ENCODE measurements around the gene WFIKKN1.

WFIKKN1 gene

DNA sequence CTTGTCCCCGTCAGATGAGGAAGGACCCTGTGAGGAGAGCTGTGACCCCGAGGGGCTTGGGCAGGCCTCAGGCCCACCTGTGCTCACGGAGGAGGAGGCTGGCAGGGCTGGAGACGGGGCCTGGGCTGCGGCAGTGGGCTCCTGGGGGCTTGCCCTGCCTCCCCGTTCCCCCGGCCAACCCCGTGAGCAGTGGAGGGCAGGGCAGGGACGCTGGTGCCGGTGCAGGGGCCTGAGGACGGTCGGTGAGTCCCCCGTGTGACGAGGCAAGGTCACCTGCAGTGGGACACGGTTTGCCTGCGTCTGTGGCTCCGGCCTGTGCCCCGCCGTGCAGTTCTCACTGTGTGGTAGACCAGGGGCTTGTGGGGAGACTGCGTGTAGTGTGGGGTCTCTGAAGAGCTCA is 28.8 kb downstream of the WFIKKN1 start:
- no peak for DNase-seq

DNA sequence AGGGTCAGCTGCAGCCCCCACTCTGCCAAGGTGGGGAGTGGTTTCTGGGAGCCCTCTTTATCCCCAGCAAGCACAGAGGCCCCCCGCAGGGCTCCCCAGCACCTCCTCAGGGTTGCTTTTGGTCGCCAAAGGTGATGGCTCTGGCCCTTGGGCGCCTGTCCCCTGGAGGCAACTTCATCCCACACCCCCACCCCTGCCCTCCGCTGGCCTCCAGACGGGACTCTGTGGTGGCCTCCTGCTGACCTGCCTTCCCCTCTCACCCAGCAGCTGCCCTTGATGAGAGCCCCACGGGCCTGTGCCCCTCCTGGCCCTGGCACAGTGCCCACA is 29.3 kb downstream of the WFIKKN1 start:
- DNase-seq, result no peak

DNA sequence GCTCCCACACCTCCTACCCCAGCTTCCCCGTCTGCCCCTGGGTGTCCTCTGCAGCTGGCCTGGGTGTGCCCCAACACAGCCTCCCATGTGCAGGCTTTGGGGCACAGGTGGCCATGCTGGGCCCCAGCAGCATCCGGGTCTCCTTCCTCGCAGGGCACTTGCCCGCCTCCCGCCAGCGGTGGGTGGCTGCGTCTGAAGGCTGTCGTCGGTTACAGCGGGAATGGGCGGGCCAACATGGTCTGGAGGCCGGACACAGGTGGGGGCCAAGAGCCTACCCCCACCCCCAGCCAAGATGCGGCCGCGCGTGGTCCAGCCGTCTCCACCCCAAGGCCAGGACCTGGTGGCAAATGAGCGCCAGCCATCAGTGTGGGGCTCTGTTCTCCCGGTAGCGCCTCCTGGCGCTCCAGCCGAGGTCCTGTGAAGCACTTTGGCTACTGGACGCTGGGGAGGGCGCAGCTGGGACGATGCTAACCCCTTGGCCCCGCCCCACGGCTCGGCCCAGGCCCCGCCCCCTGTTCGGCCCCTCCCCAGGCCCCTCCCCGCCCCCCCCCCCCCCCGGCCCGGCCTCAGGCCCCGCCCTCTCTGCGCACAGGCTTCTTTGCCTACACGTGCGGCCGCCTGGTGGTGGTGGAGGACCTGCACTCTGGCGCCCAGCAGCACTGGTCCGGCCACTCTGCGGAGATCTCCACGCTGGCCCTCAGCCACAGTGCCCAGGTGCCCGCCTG is 29.8 kb downstream of the WFIKKN1 start:
- peak; percentile 54 for DNase-seq

DNA sequence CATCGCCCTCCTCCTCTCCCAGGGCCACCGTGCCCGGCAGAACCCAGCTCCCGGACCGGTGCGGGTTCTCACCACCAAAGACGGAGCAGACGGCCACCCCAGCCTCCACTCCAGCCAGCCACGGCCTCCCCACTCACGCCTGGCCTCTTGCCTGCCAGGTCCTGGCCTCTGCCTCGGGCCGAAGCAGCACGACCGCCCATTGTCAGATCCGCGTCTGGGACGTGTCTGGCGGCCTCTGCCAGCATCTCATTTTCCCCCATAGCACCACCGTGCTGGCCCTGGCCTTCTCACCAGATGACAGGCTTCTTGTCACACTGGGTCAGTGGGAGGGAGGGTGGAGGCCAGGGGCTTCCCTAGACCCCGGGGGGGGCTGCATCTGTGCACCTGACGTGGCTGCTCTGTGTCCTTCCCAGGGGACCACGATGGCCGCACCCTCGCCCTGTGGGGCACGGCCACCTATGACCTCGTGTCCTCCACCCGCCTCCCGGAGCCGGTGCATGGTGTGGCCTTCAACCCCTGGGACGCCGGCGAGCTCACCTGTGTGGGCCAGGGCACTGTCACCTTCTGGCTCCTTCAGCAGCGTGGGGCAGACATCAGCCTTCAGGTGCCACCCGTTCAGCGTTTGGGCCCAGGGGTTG is 30.5 kb downstream of the WFIKKN1 start:
- no peak for DNase-seq

- no peak for DNase-seq
These were observed 31.3 kb downstream of the WFIKKN1 start for GRCh38 chr16:662095-662494.

GRCh38 chr16:662597-662996 is 31.8 kb downstream of the WFIKKN1 start:
- DNase-seq, result no peak

GRCh38 chr16:666572-666971 is 35.8 kb downstream of the WFIKKN1 start:
- DNase-seq, result no peak

- no peak for DNase-seq
These were observed 36.5 kb downstream of the WFIKKN1 start for GRCh38 chr16:667113-667779.

DNA sequence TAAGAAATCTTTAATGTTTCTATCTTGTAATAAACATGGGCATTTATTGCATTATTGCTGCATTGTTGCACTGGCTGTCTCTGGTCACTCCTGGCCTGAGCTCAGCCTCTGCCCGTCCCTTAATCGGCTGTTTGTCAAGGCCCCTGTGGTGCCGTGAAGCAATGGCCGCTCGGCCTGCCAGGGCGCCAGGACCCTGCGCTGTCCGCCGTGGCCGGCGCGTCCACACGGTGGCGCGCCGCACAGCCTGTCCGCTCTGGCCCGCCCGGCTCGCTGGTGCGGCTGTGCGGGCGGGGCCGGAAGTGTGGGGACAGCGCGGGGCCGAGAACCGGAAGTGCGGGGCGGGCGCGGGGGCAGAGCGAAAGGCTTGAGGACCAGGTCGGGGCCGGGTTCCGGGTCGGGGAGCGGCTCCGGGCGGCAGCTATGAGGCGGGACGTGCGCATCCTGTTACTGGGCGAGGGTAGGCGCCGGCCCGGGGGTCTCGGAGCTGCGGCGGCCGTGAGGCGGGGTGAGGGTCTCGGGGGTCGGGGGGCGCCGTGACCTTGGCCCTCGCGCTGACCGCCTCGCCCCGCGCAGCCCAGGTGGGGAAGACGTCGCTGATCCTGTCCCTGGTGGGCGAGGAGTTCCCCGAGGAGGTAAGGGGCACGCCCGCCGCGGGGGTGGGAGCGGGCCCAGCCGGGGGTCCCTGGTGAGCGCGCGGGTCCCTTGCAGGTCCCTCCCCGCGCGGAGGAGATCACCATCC is 37.2 kb downstream of the WFIKKN1 start, which contains the start of gene RHOT2:
Gene RHOT2 (plus strand): TSS at position 353 of the 739 bp plus-strand sequence. CDS start 68 bp downstream, at position 421.
- peak; percentile 94 for DNase-seq

- no peak for DNase-seq
These were observed 37.9 kb downstream of the WFIKKN1 start for GRCh38 chr16:668519-669171.

DNA sequence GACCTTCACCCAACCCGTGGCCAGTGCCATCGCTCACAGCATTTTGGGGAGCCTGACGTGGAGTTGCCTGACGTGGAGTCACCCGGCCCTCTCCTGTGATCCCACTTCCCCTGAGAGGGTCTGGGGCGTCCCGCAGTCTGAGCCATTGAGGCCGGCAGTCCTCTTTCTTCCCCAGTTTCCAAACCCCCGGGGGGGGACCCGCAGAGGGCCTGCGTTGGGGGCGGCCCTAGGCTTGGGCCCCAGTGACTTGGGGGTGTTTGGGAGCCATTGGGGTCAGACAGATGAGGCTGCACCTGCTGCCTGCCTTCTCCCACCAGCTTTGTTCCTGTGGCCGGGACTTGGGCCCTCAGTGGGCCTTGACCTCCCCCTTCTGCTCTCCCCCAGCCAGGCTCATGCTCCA is 38.9 kb downstream of the WFIKKN1 start:
- DNase-seq, result no peak

DNA sequence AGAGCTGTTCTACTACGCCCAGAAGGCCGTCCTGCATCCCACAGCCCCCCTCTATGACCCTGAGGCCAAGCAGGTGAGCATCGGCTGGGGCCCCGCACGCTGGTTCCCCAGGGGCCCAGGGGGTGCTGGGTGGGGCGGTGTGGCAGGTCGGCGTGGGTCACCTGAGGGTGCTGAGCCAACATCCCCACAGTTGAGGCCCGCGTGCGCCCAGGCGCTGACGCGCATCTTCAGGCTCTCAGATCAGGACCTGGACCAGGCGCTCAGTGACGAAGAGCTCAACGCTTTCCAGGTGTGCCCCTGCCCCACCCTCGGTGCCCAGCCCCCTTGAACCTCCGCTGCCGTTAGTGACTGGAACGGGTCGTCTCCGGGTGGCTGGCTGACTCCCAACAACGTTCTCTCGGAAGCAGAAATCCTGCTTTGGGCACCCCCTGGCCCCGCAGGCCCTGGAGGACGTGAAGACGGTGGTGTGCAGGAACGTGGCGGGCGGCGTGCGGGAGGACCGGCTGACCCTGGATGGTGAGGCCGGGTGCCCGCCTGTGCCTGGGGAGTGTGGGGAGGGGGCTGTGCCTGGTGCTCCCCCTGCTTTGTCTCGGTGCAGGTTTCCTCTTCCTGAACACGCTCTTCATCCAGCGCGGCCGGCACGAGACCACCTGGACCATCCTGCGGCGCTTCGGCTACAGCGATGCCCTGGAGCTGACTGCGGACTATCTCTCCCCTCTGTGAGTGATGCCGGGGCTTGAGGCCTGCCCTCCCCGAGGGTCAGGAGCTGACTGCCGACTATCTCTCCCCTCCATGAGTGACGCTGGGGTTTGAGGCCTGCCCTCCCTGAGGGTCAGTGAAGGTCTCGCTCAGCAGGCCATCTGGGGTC is 39.9 kb downstream of the WFIKKN1 start:
- DNase-seq, result no peak

DNA sequence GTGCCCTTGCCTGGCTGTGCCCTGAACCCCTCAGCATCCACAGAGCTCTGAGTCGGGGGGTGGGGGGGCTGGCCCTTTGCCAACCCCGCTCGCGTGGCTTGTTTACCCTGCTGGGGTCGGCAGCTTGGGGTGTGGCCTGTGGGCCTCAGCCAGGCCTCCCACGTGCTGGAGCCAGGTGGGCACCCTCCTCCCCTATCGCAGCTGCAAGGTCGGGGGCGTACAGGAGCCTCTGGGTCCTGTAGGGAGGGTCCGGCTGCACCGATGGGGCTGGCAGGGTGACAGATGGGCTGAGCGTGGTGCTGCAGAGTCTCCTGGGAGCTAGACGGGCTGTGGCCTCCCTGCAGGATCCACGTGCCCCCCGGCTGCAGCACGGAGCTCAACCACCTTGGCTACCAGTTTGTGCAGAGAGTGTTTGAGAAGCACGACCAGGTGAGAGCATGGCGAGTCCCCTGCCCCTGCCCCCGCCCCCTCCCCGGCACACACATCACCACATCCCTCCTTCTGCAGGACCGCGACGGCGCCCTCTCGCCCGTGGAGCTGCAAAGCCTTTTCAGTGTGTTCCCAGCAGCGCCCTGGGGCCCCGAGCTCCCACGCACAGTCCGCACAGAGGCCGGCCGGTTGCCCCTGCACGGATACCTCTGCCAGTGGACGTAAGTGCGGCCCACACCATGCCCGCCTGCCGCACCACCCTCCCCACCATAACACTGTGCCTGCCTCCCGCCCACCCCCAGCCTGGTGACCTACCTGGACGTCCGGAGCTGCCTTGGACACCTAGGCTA is 40.8 kb downstream of the WFIKKN1 start:
- no peak for DNase-seq

GRCh38 chr16:672371-672770 is 41.6 kb downstream of the WFIKKN1 start:
- DNase-seq, result no peak

DNA sequence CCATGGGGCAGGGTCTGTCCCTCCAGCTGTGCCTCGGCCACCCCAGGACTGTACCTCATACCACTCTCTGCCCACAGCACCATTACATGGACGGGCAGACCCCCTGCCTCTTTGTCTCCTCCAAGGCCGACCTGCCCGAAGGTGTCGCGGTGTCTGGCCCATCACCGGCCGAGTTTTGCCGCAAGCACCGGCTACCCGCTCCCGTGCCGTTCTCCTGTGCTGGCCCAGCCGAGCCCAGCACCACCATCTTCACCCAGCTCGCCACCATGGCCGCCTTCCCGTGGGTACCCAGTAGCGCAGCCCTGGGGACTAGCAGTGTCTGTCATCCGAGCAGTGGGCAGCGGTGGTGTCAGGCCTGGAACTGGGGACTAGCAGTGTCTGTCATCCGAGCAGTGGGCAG is 42.1 kb downstream of the WFIKKN1 start:
- no peak for DNase-seq

- no peak for DNase-seq
These were observed 42.7 kb downstream of the WFIKKN1 start for GRCh38 chr16:673399-673991.

GRCh38 chr16:674214-674881 is 43.6 kb downstream of the WFIKKN1 start:
- no peak for DNase-seq

DNA sequence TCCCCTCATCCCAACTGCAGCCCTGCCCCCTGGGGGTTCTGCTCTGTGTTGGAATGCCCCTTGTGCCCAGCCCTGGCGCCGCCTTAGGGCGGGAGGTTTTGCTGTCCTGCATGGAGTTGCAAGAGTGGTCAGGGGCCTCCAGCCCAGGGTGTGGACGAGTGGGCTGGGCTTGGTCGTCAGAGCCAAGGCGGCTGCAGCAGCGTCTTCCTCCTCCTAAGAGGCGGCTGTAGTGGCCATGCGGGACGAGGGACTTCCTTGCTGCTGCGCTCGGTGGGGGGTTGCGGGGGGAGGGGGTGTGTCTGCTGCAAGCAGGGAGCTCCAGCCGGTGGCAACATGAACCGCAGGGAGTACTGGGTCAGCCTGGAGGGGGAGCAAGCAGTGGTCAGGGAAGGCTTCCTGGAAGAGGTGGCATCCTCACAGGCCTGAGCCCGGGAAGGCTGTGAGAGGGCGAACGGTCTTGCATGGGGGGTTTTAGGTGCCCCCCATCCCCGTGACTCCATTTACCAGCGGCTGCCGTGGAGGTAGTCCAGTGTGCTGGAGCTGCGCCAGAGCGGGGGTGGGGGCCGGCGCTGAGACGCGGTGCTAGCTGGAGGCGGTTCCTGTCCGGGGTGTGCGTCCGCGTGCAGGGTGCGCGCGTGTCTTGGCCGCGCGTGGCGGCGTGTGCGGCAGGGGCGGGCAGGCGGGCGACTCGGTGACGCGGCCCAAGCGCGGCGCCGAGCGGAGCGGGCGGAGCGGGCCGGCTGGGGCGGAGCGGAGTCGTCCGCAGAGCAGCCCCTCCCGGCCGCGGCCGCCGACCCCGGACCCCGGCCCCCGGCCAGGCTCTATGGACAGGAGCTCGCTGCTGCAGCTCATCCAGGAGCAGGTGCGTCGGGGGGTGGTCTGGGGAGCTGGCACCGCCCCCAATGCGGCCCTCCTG is 44.4 kb downstream of the WFIKKN1 start, which contains the start of gene RHBDL1:
Gene RHBDL1 (plus strand): TSS at position 704 of the 916 bp plus-strand sequence. CDS start 120 bp downstream, at position 824.
- no peak for DNase-seq
